NT2/D1 (cell line): ENCODE data around the gene CALHM5.

Experiments
- SUZ12 ChIP-seq: IDR thresholded peaks from 2 replicates; pipeline ENCODE4 v1.6.1; 2011; ENCODE audit not compliant: insufficient read length, insufficient read depth; ENCODE audit errors: extremely low read depth
- YY1 ChIP-seq: IDR thresholded peaks from 2 replicates; pipeline ENCODE4 v1.6.1; 2011; ENCODE audit not compliant: insufficient read length, insufficient read depth
- ZNF274 ChIP-seq: IDR thresholded peaks from 2 replicates; pipeline ENCODE4 v1.6.1; 2011; ENCODE audit warnings: mild to moderate bottlenecking, low read depth, low read length

DNA sequence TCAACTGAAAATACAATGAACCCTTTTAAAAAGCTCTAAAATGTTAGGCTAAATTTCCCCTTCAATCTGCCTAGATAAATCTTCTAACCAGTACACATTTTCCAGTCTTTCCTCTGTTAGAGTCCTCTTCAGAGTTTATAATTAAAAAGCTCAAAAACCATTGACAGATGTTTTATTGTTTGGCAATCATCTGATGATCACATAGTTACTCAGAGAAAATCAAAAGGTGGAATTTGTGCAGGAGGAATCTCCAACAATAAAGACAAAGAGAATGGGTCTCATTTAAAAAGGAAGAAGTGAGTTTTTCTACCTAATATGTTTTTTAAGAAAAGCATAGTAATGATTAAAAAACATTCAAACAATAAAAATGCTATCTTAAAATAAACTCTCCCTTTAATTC, 31.0 kb downstream of the CALHM5 start:
- no peak for TF ChIP-seq ZNF274
- TF ChIP-seq YY1: no peak
- no peak for TF ChIP-seq SUZ12
